Activated CD8-positive, alpha-beta memory T cell treated with anti-CD3 and anti-CD28 coated beads, Interleukin-2, amount 10 ng/mL, durations not matched to agents 7 days and 5 days (primary cell): Measurements from ENCODE around the gene ALDH5A1. TPM values are rescaled to one million over a fixed set of nuclear protein-coding genes. Genes with fewer than 3 reads are reported as not detected.

Source experiments
- ATAC-seq: fragments of 150-1000 bp; cut with Tn5 transposase; one replicate; pipeline ENCODE4 v1.10.0; 2021; ENCODE audit warnings: moderate library complexity
- CTCF ChIA-PET: fragments of 350-600 bp; sonication (Branson Sonifier 250); formaldehyde crosslinking; loops from one replicate; lab custom pipeline; 2021; ENCODE audit warnings: antibody characterized with exemption; lab: Charles Lee
- DNase-seq: peaks from one replicate; pipeline ENCODE4 v3.0.0-alpha.2; 2020
- H3K27ac Mint-ChIP-seq: one replicate; pipeline ENCODE4 v1.8.0; 2021; ENCODE audit warnings: mild to moderate bottlenecking, mixed read lengths
- H3K27me3 Mint-ChIP-seq: one replicate; pipeline ENCODE4 v1.8.0; 2021; ENCODE audit warnings: mixed read lengths
- H3K36me3 Mint-ChIP-seq: one replicate; pipeline ENCODE4 v1.8.0; 2021; ENCODE audit warnings: mild to moderate bottlenecking, mixed read lengths
- H3K4me1 Mint-ChIP-seq: one replicate; pipeline ENCODE4 v1.8.0; 2021; ENCODE audit warnings: mixed read lengths
- H3K4me3 Mint-ChIP-seq: one replicate; pipeline ENCODE4 v1.8.0; 2021; ENCODE audit warnings: mild to moderate bottlenecking, moderate library complexity, mixed read lengths
- H3K9me3 Mint-ChIP-seq: one replicate; pipeline ENCODE4 v1.8.0; 2022; ENCODE audit warnings: low read depth, mixed read lengths
- total RNA-seq, 2 experiments: library from RNA; stranded (reverse); gene quantifications; one replicate each; pipeline ENCODE4 v1.2.3, GENCODE V29; 2021

The ALDH5A1 gene
- 1 to 10 TPM; 3.7 to 6.5 TPM for total RNA-seq

DNA sequence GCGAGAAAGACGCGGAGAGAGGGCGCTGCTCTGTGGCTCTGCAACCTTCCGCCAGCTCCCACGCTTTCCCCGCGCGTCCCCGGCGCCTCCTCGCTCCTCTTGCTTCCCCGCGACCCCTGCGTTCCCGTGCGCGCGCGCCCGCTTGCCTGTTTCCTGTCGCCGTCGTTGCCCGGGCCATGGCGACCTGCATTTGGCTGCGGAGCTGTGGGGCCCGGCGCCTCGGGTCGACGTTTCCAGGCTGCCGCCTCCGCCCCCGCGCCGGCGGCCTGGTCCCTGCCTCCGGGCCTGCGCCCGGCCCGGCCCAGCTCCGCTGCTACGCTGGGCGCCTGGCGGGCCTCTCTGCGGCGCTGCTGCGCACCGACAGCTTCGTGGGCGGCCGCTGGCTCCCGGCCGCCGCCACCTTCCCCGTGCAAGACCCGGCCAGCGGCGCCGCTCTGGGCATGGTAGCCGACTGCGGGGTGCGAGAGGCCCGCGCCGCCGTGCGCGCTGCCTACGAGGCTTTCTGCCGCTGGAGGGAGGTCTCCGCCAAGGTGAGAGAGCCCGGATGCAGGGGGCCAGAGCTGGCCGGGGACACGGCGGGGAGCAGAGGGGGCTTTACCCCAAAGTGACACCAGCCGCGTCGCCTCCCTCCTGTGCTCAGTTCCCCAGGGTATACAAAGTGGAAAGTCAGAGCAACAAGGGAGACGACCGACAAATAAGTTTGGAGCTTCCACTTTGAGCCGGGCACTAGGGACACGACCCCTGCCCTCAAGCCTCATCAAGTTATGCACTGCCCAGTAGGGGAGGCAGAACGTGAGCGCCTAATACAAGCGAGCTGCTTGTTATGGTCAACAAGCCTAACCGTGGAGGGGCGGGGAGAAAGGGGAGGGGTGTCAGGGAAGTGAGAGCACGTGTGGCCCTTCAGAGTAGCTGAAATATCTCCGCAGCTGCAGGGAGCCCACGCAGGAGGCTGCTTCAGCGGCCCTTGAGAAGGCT, at the start of gene ALDH5A1:
TSS of gene ALDH5A1 (plus strand) at position 149 of the 975 bp plus-strand sequence. CDS start at position 177, 28 bp downstream.
- Mint-ChIP-seq H3K4me1 (peaks cover 14% of the 10 kb centered on the region), H3K27ac (peak within 1 kb of the TSS; percentile 34), H3K27me3 (no peaks in the 10 kb centered on the region), H3K36me3 (peaks cover 13% of the 10 kb centered on the region), H3K9me3 (peaks cover 5% of the 10 kb centered on the region), H3K4me3 (peak within 1 kb of the TSS; percentile 75)
- peak; percentile 80 for DNase-seq
- CTCF ChIA-PET = interaction anchor here (0.7 to 2.7 kb wide), 16 partner anchors 8 to 172 kb away, joined by 3 to 17 read pairs (median 4); partner anchors contain the start of genes ACOT13 and TDP2
- ATAC-seq = peak; percentile 81

DNA sequence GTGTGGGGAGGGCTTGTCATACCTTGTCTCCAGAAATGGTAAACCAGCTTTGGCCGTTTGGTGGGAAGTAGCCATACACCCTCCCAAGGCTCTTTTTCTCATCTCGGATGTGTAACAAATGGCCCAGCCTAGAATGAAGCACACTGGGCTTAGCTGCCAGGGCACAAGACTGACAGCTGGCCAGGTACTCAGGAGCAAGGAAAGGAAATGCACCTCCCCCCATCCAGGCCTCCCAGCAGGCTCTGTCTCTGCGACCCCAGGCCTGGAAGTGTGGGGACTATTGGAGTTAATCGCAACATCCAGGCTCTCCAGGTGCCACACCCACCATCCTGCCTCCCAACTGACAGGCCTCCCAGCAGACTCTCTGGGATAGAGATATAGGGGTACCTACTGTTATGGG, 49.1 kb upstream of the ALDH5A1 start:
- H3K4me1 Mint-ChIP-seq = no peaks in the 10 kb centered on the region
- CTCF ChIA-PET = no interaction called here
- H3K27me3 Mint-ChIP-seq = no peaks in the 10 kb centered on the region
- no peak overlapping the region for H3K27ac Mint-ChIP-seq
- no peaks in the 10 kb centered on the region for H3K9me3 Mint-ChIP-seq
- H3K36me3 Mint-ChIP-seq = no peaks in the 10 kb centered on the region
- no peak for ATAC-seq
- no peak for DNase-seq
- no peak overlapping the region for H3K4me3 Mint-ChIP-seq

DNA sequence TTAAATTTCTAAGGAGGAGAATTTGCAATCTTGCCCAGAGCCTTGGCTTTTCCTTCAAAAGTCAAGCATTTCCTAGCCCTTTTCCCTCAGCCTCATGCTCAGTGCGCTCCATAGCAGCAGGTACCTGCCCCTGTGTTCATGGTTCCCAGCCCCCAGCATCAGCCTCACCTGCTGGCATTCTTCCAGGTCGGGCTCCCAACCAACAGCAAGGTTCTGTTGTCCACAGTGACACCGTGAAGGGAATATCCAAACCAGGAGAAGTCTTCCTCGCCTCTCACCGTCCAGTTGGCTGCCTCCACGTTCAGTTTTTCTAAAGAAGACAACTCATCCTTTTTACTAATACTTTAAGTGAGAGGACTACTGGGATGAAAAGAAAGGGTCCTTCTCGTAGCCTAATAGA, 48.1 kb upstream of the ALDH5A1 start:
- CTCF ChIA-PET = no interaction called here
- Mint-ChIP-seq H3K9me3 (no peaks in the 10 kb centered on the region), H3K27me3 (no peaks in the 10 kb centered on the region), H3K4me1 (no peaks in the 10 kb centered on the region), H3K4me3 (no peak overlapping the region), H3K27ac (no peak overlapping the region), H3K36me3 (no peaks in the 10 kb centered on the region)
- DNase-seq (no peak), ATAC-seq (no peak)

DNA sequence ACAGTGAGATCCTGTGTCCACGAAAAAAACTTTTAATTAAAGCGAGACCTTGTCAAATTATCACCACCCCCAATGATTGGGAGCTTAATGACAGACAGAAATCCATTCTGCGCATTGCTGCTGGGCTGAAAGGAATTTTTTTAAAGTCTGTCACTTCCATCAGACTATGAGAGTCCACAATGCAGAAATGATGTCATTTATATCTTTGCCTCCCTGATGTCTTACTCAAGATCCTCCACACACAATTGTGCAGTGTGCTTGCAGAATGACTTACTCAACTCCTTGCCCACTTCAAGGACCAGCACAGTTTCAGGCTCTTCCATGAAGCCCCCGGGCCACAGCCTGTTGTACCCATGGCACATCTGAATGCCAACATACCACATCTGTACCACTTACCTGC, 46.4 kb upstream of the ALDH5A1 start:
- no peak for ATAC-seq
- Mint-ChIP-seq H3K27me3 (no peaks in the 10 kb centered on the region), H3K36me3 (no peaks in the 10 kb centered on the region), H3K4me3 (no peak overlapping the region), H3K27ac (no peak overlapping the region), H3K4me1 (no peaks in the 10 kb centered on the region), H3K9me3 (no peaks in the 10 kb centered on the region)
- CTCF ChIA-PET = no interaction called here
- DNase-seq = no peak

DNA sequence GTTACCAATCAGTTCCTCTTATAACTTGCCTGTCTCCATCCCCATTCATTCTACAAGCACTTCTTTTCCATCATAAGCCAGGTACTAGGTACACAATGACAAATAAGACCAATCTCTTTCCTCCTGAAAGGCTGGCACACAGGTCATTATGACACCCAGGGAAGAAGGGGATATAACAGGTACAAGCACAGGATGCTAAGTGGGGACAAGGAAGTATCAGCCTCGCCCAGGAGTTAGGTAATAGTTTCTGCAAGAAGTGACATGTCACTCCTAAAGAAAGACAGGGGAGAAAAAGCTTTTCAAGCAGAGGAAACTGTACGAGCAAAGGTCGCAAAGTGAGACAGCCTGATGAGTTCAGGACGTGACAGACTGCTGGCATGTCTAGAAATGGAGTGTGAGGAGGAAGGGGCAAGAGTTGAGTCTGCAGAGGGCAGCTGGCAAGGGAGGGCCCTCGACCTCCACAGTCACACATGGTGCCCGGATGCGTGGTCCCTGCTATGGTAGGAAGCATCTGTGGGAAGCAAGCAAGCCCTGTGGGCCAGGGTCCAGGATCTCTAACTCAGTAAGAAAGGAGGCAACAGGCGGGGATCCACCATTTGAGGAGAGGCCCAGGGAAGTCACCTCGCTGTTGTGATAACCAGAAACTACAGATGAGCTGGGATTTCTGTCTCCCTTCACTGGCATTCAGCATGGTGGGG, 45.8 kb upstream of the ALDH5A1 start:
- Mint-ChIP-seq H3K9me3 (no peaks in the 10 kb centered on the region), H3K27me3 (no peaks in the 10 kb centered on the region), H3K36me3 (no peaks in the 10 kb centered on the region), H3K27ac (no peak overlapping the region), H3K4me3 (no peak overlapping the region), H3K4me1 (no peaks in the 10 kb centered on the region)
- DNase-seq (no peak), ATAC-seq (no peak)
- CTCF ChIA-PET = no interaction called here

DNA sequence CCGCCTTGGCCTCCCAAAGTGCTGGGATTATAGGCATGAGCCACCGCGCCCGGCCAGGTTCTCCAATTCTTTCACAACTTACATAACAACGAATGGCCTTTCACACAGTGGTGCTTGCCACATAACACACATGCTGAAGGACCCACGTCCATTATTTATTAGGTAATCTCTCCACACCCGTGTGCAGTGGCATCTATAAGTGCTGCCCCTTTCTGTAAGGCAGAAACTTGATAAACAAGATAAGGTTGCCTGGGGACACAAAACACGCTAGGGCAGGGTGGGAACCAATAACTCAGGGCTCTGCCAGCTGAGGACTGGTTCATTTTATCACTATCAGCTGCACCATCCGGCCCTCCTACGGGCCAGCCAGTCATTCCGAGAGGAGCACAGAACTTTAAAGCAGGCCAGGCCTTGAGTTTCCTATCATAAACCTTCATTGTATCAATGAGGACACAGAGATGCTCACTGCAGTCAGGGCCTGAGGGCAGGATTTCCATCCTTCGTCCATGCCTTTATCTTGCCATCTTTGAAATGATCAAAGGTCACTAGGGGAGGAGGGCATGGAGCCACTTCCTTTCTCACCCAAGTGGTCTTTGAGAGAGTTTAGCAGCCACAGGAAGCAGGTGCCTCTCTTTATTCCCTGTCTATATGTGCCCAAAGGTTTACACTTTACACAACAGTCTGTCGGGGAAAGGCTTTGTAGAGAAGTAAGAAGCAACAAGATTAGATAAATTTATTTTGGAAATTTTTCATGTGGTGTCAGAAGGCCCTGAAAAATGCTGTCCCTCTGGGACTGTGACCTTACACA, 43.0 kb upstream of the ALDH5A1 start:
- Mint-ChIP-seq H3K27ac (no peak overlapping the region), H3K4me3 (no peak overlapping the region), H3K36me3 (no peaks in the 10 kb centered on the region), H3K4me1 (no peaks in the 10 kb centered on the region), H3K9me3 (no peaks in the 10 kb centered on the region), H3K27me3 (no peaks in the 10 kb centered on the region)
- CTCF ChIA-PET = interaction anchor here (0.7 kb wide), 1 partner anchor 930 kb away, joined by 3 read pairs; no protein-coding TSS in a partner anchor
- ATAC-seq = no peak
- peak; percentile 22 for DNase-seq

DNA sequence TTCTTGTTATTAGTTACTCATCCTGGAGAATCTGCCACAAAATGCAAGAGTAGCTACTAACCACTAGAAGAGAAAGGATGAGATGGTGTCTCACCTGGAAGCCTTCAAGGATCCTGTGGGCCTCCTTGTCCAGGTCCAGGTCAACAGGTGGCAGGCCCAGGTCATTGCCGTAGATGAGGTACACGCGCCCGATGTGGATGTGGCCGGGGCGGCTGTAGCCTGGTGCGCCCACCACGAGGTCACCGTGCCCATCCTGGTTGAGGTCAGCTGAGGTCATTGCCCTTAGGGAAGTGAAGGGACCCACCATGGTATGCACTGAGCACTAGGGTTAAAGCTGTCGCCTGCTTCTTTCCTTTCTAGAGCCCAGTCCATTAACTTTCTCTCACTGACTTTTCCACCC, 40.8 kb upstream of the ALDH5A1 start:
- no peak for DNase-seq
- Mint-ChIP-seq H3K27ac (no peak overlapping the region), H3K36me3 (no peaks in the 10 kb centered on the region), H3K9me3 (no peaks in the 10 kb centered on the region), H3K4me3 (no peak overlapping the region), H3K27me3 (no peaks in the 10 kb centered on the region), H3K4me1 (no peaks in the 10 kb centered on the region)
- ATAC-seq = no peak
- CTCF ChIA-PET = no interaction called here

DNA sequence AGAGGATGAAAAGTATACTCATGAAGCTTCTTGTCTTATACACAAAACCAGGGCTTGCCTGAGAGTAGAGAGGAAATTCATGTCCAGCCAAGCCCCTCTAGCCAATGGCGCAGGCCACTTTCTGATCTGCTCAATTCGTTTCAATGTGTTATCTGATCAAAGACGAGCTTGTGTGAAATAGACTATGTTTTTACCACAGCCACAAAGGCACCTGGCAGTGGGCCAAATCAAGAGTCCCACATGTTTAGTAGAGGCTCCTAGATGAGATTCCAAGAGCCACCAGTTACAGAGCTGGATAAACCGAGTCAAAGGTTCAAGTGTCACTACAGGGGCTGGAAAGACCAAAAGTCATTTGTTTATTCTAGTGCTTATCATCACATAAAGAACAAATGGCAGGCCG, 40.3 kb upstream of the ALDH5A1 start:
- H3K4me3 Mint-ChIP-seq = no peak overlapping the region
- no peaks in the 10 kb centered on the region for H3K27me3 Mint-ChIP-seq
- DNase-seq = no peak
- no peaks in the 10 kb centered on the region for H3K9me3 Mint-ChIP-seq
- CTCF ChIA-PET = interaction anchor here (0.8 kb wide), 1 partner anchor 23 kb away, joined by 3 read pairs; no protein-coding TSS in a partner anchor
- H3K36me3 Mint-ChIP-seq = no peaks in the 10 kb centered on the region
- no peak overlapping the region for H3K27ac Mint-ChIP-seq
- H3K4me1 Mint-ChIP-seq = no peaks in the 10 kb centered on the region
- ATAC-seq = no peak

DNA sequence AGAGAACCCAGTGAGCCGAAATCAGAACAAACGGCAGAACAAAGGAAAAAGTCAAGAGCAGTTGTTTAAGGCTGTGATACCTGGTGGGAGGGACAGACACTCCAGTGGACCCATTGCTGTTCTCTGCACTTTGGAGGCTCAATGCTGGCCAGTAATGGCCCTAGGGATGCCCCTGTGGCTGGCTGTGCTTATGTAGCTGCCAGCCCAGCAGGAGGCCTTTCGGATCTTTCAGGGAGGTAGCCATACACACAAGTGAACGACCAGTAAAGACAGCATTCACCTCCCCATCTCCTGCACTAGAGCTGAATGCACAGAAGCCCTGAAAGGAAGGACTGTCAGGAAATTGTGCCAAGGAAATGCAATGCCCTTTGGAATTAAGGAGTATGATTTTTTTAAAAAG, 39.7 kb upstream of the ALDH5A1 start:
- Mint-ChIP-seq H3K4me3 (no peak overlapping the region), H3K9me3 (no peaks in the 10 kb centered on the region), H3K36me3 (no peaks in the 10 kb centered on the region), H3K27ac (no peak overlapping the region), H3K4me1 (no peaks in the 10 kb centered on the region), H3K27me3 (no peaks in the 10 kb centered on the region)
- DNase-seq (no peak), ATAC-seq (no peak)
- CTCF ChIA-PET = interaction anchor here (0.8 kb wide), 1 partner anchor 23 kb away, joined by 3 read pairs; no protein-coding TSS in a partner anchor

DNA sequence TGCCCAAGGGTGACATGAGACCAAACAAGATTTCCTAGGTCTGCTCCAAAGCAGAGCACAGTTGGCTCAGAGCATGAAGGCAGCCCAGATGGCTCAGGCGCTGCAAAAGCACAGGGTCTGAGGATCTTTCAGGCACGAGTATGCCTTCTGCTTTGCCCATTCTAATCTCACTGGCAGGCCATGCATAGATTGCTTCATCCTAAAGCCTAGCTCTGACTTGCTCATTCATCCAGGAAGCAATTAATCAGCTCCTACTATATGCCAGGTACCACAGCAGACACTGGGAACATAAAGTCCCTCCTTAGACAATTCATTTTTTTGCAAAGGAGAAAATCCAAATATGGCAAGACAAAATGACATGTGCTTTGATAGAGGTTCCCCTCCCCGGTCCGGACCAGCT, 36.6 kb upstream of the ALDH5A1 start:
- H3K4me3 Mint-ChIP-seq = no peak overlapping the region
- no peak overlapping the region for H3K27ac Mint-ChIP-seq
- H3K9me3 Mint-ChIP-seq = no peaks in the 10 kb centered on the region
- CTCF ChIA-PET = no interaction called here
- H3K27me3 Mint-ChIP-seq = peaks cover under 1% of the 10 kb centered on the region
- ATAC-seq (no peak), DNase-seq (no peak)
- no peaks in the 10 kb centered on the region for H3K4me1 Mint-ChIP-seq
- no peaks in the 10 kb centered on the region for H3K36me3 Mint-ChIP-seq

DNA sequence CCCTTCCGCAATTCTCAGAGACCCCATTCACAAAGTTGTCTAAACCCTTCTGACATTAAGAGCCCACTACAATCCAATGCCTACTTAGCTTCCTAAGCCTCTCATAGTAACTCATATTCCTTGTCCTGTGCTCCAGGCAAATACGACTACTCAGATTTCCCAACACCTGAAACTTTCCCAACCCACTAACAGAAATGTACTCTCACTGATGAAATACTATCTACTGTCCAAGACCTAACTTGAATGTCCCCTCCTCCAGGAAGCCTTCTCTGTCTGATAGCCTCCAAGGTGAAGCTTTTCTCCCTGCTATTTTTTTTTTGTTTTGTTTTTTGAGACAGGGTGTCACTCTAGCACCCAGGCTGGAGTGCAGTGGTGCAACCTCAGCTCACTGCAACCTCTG, 35.8 kb upstream of the ALDH5A1 start:
- H3K4me1 Mint-ChIP-seq = no peaks in the 10 kb centered on the region
- no peaks in the 10 kb centered on the region for H3K9me3 Mint-ChIP-seq
- no peak overlapping the region for H3K27ac Mint-ChIP-seq
- DNase-seq = no peak
- no peak for ATAC-seq
- CTCF ChIA-PET = interaction anchor here (1.2 kb wide), 1 partner anchor 29 kb away, joined by 3 read pairs; no protein-coding TSS in a partner anchor
- no peaks in the 10 kb centered on the region for H3K36me3 Mint-ChIP-seq
- H3K4me3 Mint-ChIP-seq = no peak overlapping the region
- peaks cover 3% of the 10 kb centered on the region for H3K27me3 Mint-ChIP-seq

DNA sequence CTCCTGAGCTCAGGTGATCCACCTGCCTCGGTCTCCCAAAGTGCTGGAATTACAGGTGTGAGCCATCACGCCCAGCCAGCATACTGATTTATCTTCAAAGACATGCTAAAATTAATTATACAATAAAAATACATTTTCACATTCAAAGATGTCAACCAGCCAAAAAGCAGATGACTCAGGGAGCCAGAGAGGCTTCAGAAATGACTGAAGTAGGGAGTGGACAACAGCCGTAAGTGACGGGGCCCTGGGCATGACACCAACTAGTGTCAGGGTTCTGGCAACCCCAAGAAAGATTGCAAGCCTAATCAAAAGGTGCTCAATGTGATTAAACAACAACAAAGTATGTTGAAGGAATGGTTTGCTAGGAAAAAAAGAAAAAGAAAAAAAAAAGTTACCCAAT, 33.8 kb upstream of the ALDH5A1 start:
- Mint-ChIP-seq H3K4me1 (no peaks in the 10 kb centered on the region), H3K27ac (no peak overlapping the region), H3K36me3 (no peaks in the 10 kb centered on the region), H3K9me3 (no peaks in the 10 kb centered on the region), H3K27me3 (peaks cover 3% of the 10 kb centered on the region), H3K4me3 (no peak overlapping the region)
- DNase-seq (no peak), ATAC-seq (no peak)
- CTCF ChIA-PET = no interaction called here
